ENCODE data around the gene TMEM50A. TPM values are rescaled to one million over a fixed set of nuclear protein-coding genes. Genes with fewer than 3 reads are reported as not detected.
A peak's percentile ranks its signal among the peaks of the same experiment; 100 is the strongest.
"Not testable (repeated sequence)": the region's sequence is repeated elsewhere in the genome, so short reads cannot be mapped to it uniquely, and the experiment has no call there.

The TMEM50A gene
- total RNA-seq, 3 donors from 2014 or later (not counting 1 experiment from before 2014, with no cell fraction given), result 99.9 to 117 (median 107) TPM

GRCh38 chr1:25322127-25322526, 16.0 kb upstream of the TMEM50A start:
- H3K9me3 Mint-ChIP-seq; ATAC-seq; H3K27me3 ChIP-seq (ENCODE audit: control insufficient read depth, insufficient read depth, low read length); H3K9me3 ChIP-seq (ENCODE audit: control insufficient read depth, insufficient read depth, low read length); DNase-seq; H3K4me1 Mint-ChIP-seq; H3K4me1 ChIP-seq (ENCODE audit: control insufficient read depth, insufficient read depth, low read length); H3K4me3 Mint-ChIP-seq; intact Hi-C loops (cut with micrococcal nuclease); H3K27ac Mint-ChIP-seq; H3K36me3 ChIP-seq (ENCODE audit: control insufficient read depth, insufficient read depth, low read length); H3K27ac ChIP-seq (ENCODE audit: low read length); H3K27me3 Mint-ChIP-seq (ENCODE audit: low read depth in 2 of 2); H3K4me3 ChIP-seq (ENCODE audit: low read length); H3K36me3 Mint-ChIP-seq: not testable (repeated sequence)
- WGBS (ENCODE audit: insufficient coverage), result 89% methylated on average over 3 of the region's 9 CpGs

GRCh38 chr1:25324407-25324806, 13.7 kb upstream of the TMEM50A start:
- H3K27me3 Mint-ChIP-seq (ENCODE audit: low read depth in 2 of 2); H3K4me3 Mint-ChIP-seq; H3K4me3 ChIP-seq (ENCODE audit: low read length); H3K36me3 Mint-ChIP-seq; DNase-seq; H3K27ac Mint-ChIP-seq; ATAC-seq; H3K4me1 ChIP-seq (ENCODE audit: control insufficient read depth, insufficient read depth, low read length); H3K27me3 ChIP-seq (ENCODE audit: control insufficient read depth, insufficient read depth, low read length); H3K4me1 Mint-ChIP-seq; intact Hi-C loops (cut with micrococcal nuclease); H3K36me3 ChIP-seq (ENCODE audit: control insufficient read depth, insufficient read depth, low read length); H3K9me3 ChIP-seq (ENCODE audit: control insufficient read depth, insufficient read depth, low read length); H3K27ac ChIP-seq (ENCODE audit: low read length); H3K9me3 Mint-ChIP-seq: not testable (repeated sequence)
- WGBS (ENCODE audit: insufficient coverage), result no CpG with 5 or more reads among the region's 3 CpGs

GRCh38 chr1:25327864-25328790, 10.0 kb upstream of the TMEM50A start:
- H3K27me3 Mint-ChIP-seq (ENCODE audit: low read depth in 2 of 2); H3K36me3 ChIP-seq (ENCODE audit: control insufficient read depth, insufficient read depth, low read length); H3K4me1 Mint-ChIP-seq; H3K9me3 ChIP-seq (ENCODE audit: control insufficient read depth, insufficient read depth, low read length); H3K27me3 ChIP-seq (ENCODE audit: control insufficient read depth, insufficient read depth, low read length); H3K4me1 ChIP-seq (ENCODE audit: control insufficient read depth, insufficient read depth, low read length); H3K36me3 Mint-ChIP-seq; H3K9me3 Mint-ChIP-seq; DNase-seq; H3K4me3 ChIP-seq (ENCODE audit: low read length); intact Hi-C loops (cut with micrococcal nuclease); H3K27ac ChIP-seq (ENCODE audit: low read length); H3K27ac Mint-ChIP-seq; H3K4me3 Mint-ChIP-seq: not testable (repeated sequence)
- no CpG with 5 or more reads among the region's 17 CpGs for WGBS (ENCODE audit: insufficient coverage)
- ATAC-seq, result peak; percentile 79 to 88 (median 87)

GRCh38 chr1:25328791-25329185, 9.3 kb upstream of the TMEM50A start:
- H3K36me3 Mint-ChIP-seq; H3K9me3 ChIP-seq (ENCODE audit: control insufficient read depth, insufficient read depth, low read length); ATAC-seq; H3K27me3 Mint-ChIP-seq (ENCODE audit: low read depth in 2 of 2); H3K27ac Mint-ChIP-seq; H3K9me3 Mint-ChIP-seq; H3K4me3 Mint-ChIP-seq; H3K36me3 ChIP-seq (ENCODE audit: control insufficient read depth, insufficient read depth, low read length); H3K4me1 Mint-ChIP-seq; intact Hi-C loops (cut with micrococcal nuclease); H3K4me3 ChIP-seq (ENCODE audit: low read length); H3K27me3 ChIP-seq (ENCODE audit: control insufficient read depth, insufficient read depth, low read length); H3K4me1 ChIP-seq (ENCODE audit: control insufficient read depth, insufficient read depth, low read length); H3K27ac ChIP-seq (ENCODE audit: low read length); DNase-seq: not testable (repeated sequence)
- WGBS (ENCODE audit: insufficient coverage), result no CpG with 5 or more reads among the region's 4 CpGs

GRCh38 chr1:25329336-25329735, 8.8 kb upstream of the TMEM50A start:
- H3K4me1 ChIP-seq (ENCODE audit: control insufficient read depth, insufficient read depth, low read length); H3K9me3 ChIP-seq (ENCODE audit: control insufficient read depth, insufficient read depth, low read length); H3K4me1 Mint-ChIP-seq; H3K27me3 Mint-ChIP-seq (ENCODE audit: low read depth in 2 of 2); H3K9me3 Mint-ChIP-seq; H3K36me3 ChIP-seq (ENCODE audit: control insufficient read depth, insufficient read depth, low read length); ATAC-seq; H3K27ac ChIP-seq (ENCODE audit: low read length); intact Hi-C loops (cut with micrococcal nuclease); H3K27me3 ChIP-seq (ENCODE audit: control insufficient read depth, insufficient read depth, low read length); H3K4me3 ChIP-seq (ENCODE audit: low read length); H3K36me3 Mint-ChIP-seq; H3K4me3 Mint-ChIP-seq; DNase-seq: not testable (repeated sequence)
- peak overlapping the region in 1 of 2 donors; percentile 13 for H3K27ac Mint-ChIP-seq
- WGBS (ENCODE audit: insufficient coverage), result 82% methylated on average over 3 of the region's 5 CpGs

- H3K27me3 Mint-ChIP-seq (ENCODE audit: low read depth in 2 of 2); H3K4me1 ChIP-seq (ENCODE audit: control insufficient read depth, insufficient read depth, low read length); H3K36me3 ChIP-seq (ENCODE audit: control insufficient read depth, insufficient read depth, low read length); H3K27me3 ChIP-seq (ENCODE audit: control insufficient read depth, insufficient read depth, low read length); DNase-seq; intact Hi-C loops (cut with micrococcal nuclease); H3K4me3 Mint-ChIP-seq; H3K27ac ChIP-seq (ENCODE audit: low read length); H3K9me3 Mint-ChIP-seq; H3K4me3 ChIP-seq (ENCODE audit: low read length); H3K36me3 Mint-ChIP-seq; H3K4me1 Mint-ChIP-seq; H3K9me3 ChIP-seq (ENCODE audit: control insufficient read depth, insufficient read depth, low read length): not testable (repeated sequence)
- ATAC-seq, result peak in 2 of 3 donors; percentile 46 to 48
- no CpG with 5 or more reads among the region's 5 CpGs for WGBS (ENCODE audit: insufficient coverage)
- H3K27ac Mint-ChIP-seq, result peak overlapping the region in 1 of 2 donors; percentile 13
Measured at GRCh38 chr1:25329950-25330349, 8.2 kb upstream of the TMEM50A start.

GRCh38 chr1:25336922-25337354, 1.2 kb upstream of the TMEM50A start:
- H3K9me3 ChIP-seq (ENCODE audit: control insufficient read depth, insufficient read depth, low read length); H3K36me3 ChIP-seq (ENCODE audit: control insufficient read depth, insufficient read depth, low read length); H3K9me3 Mint-ChIP-seq; H3K4me1 ChIP-seq (ENCODE audit: control insufficient read depth, insufficient read depth, low read length); H3K36me3 Mint-ChIP-seq; H3K27me3 ChIP-seq (ENCODE audit: control insufficient read depth, insufficient read depth, low read length); H3K27me3 Mint-ChIP-seq (ENCODE audit: low read depth in 2 of 2): not testable (repeated sequence)
- peak; percentile 26 to 54 for DNase-seq
- ATAC-seq, result peak; percentile 2 to 15 (median 2)
- intact Hi-C loops (cut with micrococcal nuclease), result loop anchor here (5.0 kb wide), 3 partner anchors 75 to 95 kb away; partner anchors contain the start of genes MACO1 and RSRP1
- peak overlapping the region; percentile 94 for H3K4me3 Mint-ChIP-seq
- H3K4me3 ChIP-seq (ENCODE audit: low read length), result peak overlapping the region; percentile 69
- H3K4me1 Mint-ChIP-seq, result peaks cover 24 to 35% of the 10 kb centered on the region in 2 donors
- 0% methylated on average over 20 of the region's 29 CpGs for WGBS (ENCODE audit: insufficient coverage)
- H3K27ac ChIP-seq (ENCODE audit: low read length), result peak overlapping the region; percentile 50
- peak overlapping the region; percentile 87 to 90 for H3K27ac Mint-ChIP-seq
